ENCODE results near the gene KANSL3.
"Not testable (repeated sequence)": the region's sequence is repeated elsewhere in the genome, so short reads cannot be mapped to it uniquely, and the experiment has no call there.

The KANSL3 gene

GRCh38 chr2:96654791-96655190 is 16.7 kb upstream of the KANSL3 start:
- DNase-seq = not testable (repeated sequence)

- no peak for DNase-seq
These were observed 13.7 kb upstream of the KANSL3 start for GRCh38 chr2:96651793-96652192.

GRCh38 chr2:96649342-96649741 is 11.2 kb upstream of the KANSL3 start:
- no peak for DNase-seq

GRCh38 chr2:96648306-96648930 is 10.3 kb upstream of the KANSL3 start:
- peak; percentile 68 for DNase-seq

GRCh38 chr2:96647681-96648080 is 9.6 kb upstream of the KANSL3 start:
- DNase-seq = no peak

- no peak for DNase-seq
These were observed 4.7 kb upstream of the KANSL3 start, which contains the start of gene FER1L5 for GRCh38 chr2:96642564-96643360. Gene FER1L5 (plus strand): TSS chr2:96642764. CDS start chr2:96642837, 73 bp downstream.

- DNase-seq = peak; percentile 92
These were observed 548 bp downstream of the KANSL3 start for GRCh38 chr2:96637385-96638143.

- no peak for DNase-seq
These were observed 1.5 kb downstream of the KANSL3 start for GRCh38 chr2:96636551-96637171.

GRCh38 chr2:96633641-96634040 is 4.5 kb downstream of the KANSL3 start:
- no peak for DNase-seq

- no peak for DNase-seq
These were observed 6.2 kb downstream of the KANSL3 start for GRCh38 chr2:96631804-96632435.

- no peak for DNase-seq
These were observed 11.6 kb downstream of the KANSL3 start for GRCh38 chr2:96626553-96626942.

GRCh38 chr2:96625571-96626552 is 12.2 kb downstream of the KANSL3 start:
- DNase-seq = peak; percentile 41

GRCh38 chr2:96623116-96623515 is 15.0 kb downstream of the KANSL3 start:
- DNase-seq = peak; percentile 54

GRCh38 chr2:96622544-96622943 is 15.6 kb downstream of the KANSL3 start:
- no peak for DNase-seq

GRCh38 chr2:96618596-96619283 is 19.4 kb downstream of the KANSL3 start:
- peak; percentile 69 for DNase-seq

- no peak for DNase-seq
These were observed 21.1 kb downstream of the KANSL3 start for GRCh38 chr2:96617012-96617411.

- no peak for DNase-seq
These were observed 21.6 kb downstream of the KANSL3 start for GRCh38 chr2:96616535-96616934.

- DNase-seq = no peak
These were observed 22.0 kb downstream of the KANSL3 start for GRCh38 chr2:96616128-96616527.

GRCh38 chr2:96608469-96609455 is 29.4 kb downstream of the KANSL3 start:
- DNase-seq = no peak
